Loucy (cell line): Measurements from ENCODE around the gene BANF1.

ENCODE experiments used
- EZH2phosphoT487 ChIP-seq: fragments of 200-600 bp; IDR thresholded peaks from 2 replicates; pipeline ENCODE4 v1.6.1; 2018; ENCODE audit warnings: antibody characterized with exemption, mild to moderate bottlenecking, moderate library complexity, borderline replicate concordance
- TF ChIP-seq, protein P1 (sequence below): fragments of 200-600 bp; sonication (generic); conservative IDR thresholded peaks from 2 replicates; pipeline ENCODE4 v1.5.1; 2014; ENCODE audit warnings: mild to moderate bottlenecking, antibody characterized with exemption, low read length

DNA sequence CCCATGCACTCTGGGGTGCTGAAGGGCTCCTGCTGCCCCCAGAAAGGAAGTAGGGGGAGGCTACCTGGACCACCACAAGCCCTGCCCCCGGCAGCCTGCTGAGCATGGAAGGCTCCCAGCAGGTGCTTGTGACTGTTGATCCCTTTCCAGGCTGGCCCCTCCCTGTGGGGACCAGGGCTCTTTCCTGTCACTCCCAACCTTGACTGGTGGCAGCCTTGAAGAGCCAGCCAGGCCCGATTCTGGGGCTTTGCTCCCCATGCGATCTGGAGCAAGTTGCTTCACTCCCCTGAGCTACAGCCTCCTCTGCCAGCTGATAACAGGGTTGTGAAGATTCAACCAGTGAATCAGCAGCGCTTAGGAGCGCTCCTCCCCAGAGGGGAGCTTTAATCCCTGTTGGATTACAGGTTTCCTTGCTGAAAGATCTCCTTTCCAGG, 4.9 kb downstream of the BANF1 start:
- TF ChIP-seq, protein P1, sequence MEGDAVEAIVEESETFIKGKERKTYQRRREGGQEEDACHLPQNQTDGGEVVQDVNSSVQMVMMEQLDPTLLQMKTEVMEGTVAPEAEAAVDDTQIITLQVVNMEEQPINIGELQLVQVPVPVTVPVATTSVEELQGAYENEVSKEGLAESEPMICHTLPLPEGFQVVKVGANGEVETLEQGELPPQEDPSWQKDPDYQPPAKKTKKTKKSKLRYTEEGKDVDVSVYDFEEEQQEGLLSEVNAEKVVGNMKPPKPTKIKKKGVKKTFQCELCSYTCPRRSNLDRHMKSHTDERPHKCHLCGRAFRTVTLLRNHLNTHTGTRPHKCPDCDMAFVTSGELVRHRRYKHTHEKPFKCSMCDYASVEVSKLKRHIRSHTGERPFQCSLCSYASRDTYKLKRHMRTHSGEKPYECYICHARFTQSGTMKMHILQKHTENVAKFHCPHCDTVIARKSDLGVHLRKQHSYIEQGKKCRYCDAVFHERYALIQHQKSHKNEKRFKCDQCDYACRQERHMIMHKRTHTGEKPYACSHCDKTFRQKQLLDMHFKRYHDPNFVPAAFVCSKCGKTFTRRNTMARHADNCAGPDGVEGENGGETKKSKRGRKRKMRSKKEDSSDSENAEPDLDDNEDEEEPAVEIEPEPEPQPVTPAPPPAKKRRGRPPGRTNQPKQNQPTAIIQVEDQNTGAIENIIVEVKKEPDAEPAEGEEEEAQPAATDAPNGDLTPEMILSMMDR, result no peak
- TF ChIP-seq EZH2phosphoT487, result no peak
